GM13977 (cell line): ENCODE measurements around the gene IFT27.

Experiments used
- DNase-seq: peaks from one replicate; pipeline ENCODE4 v3.0.0; 2012; ENCODE audit warnings: low spot score
- in situ Hi-C: fragments of 300-500 bp; cut with MboI; formaldehyde crosslinking; loops from one replicate; pipeline ENCODE4 v1.12.0; 2022; ENCODE audit warnings: low sequenced_read_pairs, low pct_unique_long_range_greater_than_20kb, mixed read lengths, inconsistent platforms; ENCODE audit not compliant: unreplicated experiment
- TF ChIP-seq, protein P1 (sequence below): IDR thresholded peaks from 2 replicates; pipeline ENCODE4 v1.5.1; 2012; ENCODE audit warnings: mild to moderate bottlenecking, control low read depth; ENCODE audit not compliant: insufficient read depth; ENCODE audit errors: extremely low read depth, missing control alignments

Gene IFT27

DNA sequence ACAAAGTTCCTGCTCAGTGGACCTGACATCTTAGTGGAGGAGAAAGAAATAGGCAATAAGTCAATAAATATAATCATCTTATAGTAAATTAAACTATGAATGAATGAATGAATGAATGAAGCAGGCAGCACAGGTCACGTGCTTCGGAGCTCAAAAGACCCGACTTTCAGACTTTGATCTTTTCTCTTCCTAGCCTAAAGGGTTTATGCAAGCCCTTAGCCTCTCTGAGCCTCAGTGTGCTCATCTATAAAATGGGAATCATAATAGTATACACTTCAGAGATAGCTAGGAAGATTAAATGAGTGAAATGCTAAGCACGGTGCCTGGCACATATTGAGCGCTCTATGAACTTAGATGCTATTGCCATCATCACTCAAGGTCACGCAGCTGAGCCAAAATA is 33.4 kb upstream of the IFT27 start:
- DNase-seq = no peak
- in situ Hi-C loops = no loop called here
- TF ChIP-seq, protein P1, sequence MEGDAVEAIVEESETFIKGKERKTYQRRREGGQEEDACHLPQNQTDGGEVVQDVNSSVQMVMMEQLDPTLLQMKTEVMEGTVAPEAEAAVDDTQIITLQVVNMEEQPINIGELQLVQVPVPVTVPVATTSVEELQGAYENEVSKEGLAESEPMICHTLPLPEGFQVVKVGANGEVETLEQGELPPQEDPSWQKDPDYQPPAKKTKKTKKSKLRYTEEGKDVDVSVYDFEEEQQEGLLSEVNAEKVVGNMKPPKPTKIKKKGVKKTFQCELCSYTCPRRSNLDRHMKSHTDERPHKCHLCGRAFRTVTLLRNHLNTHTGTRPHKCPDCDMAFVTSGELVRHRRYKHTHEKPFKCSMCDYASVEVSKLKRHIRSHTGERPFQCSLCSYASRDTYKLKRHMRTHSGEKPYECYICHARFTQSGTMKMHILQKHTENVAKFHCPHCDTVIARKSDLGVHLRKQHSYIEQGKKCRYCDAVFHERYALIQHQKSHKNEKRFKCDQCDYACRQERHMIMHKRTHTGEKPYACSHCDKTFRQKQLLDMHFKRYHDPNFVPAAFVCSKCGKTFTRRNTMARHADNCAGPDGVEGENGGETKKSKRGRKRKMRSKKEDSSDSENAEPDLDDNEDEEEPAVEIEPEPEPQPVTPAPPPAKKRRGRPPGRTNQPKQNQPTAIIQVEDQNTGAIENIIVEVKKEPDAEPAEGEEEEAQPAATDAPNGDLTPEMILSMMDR = no peak

DNA sequence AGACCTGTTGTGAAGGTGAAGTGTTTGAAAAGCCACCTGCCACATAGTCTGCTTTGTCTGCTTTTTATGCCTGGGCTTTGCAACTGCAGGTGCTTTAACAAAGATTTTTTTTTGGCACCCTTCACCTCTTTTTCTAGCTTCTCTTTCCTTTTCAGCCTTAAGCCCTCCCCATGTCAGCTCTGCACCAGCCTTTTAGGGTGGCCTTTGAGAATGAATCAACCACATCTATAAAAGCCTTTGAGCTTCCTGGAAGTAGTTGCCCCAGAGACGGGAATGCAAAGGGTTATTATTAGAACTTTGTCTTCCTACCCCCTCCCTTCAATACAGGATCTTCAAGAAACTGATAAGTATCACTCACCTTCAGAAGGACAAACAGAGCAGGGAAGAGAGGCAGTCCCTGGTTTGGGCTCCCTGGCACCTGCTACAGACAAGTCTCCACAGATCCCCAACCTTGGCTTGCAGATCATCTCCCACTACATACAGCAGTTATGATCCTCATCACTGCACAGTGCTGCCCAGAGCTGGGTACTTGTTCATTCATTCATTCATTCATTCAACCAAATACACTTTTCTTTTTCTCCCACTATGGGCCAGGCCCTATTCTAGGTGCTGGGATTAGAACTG is 32.9 kb upstream of the IFT27 start:
- no peak for DNase-seq
- TF ChIP-seq, protein P1 = no peak
- in situ Hi-C loops = no loop called here

DNA sequence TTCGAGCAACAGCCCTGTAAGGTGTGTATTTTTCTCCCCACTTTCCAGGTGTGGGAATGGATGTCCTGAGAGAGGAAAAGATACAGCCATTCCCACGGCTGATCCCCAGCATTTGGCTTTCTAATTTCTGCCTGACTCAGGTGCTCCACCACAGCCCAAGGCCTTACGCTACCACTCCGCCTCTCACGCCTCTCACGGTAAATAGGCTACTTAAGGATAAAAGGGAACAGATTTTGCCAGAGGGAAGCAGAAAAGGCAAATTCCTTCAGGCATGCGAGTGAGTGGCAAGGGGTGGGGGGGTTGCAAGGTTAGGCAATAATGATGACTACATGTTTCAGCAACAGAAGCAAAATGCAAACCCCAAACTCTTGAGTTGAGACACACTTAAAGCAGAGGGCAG is 31.7 kb upstream of the IFT27 start:
- no peak for DNase-seq
- in situ Hi-C loops = no loop called here
- TF ChIP-seq, protein P1 = no peak

DNA sequence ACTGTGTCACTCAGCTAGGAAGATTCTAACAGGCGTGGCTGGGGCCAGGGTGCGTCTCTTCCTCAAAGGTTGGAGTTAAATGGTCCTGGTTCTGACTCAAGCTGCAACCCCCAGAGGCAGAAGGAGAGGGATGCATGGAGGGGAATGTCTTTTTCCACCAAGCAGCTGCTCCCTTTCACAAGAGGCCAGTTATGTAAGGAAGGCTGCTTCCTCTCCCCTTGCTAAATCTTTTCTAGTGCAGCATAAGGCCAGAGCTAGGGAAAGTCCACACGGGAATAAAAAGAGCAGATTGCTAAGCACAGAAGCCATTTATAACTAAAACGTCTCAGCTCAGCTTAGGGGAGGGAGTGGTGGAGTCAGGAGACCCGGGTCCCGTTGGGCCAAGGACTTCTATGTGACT is 30.9 kb upstream of the IFT27 start:
- TF ChIP-seq, protein P1 = no peak
- in situ Hi-C loops = no loop called here
- no peak for DNase-seq

DNA sequence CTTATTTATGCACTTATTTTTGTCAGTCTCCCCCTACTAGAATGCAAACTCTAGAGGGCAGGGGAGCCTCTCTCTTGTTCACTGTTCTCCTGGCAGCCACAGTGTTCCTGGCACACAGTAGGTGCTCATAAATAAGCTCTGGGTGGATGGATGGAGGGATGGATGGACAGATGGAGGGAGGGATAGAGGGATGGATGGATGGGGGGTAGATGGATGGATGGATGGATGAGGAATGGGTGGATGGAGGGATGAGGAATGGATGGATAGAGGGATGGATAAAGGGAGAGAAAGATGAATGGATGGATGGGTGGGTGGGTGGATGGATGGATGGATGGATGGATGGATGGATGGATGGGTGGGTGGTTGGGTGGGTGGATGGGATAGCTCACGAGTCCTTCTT is 27.4 kb upstream of the IFT27 start:
- in situ Hi-C loops = no loop called here

DNA sequence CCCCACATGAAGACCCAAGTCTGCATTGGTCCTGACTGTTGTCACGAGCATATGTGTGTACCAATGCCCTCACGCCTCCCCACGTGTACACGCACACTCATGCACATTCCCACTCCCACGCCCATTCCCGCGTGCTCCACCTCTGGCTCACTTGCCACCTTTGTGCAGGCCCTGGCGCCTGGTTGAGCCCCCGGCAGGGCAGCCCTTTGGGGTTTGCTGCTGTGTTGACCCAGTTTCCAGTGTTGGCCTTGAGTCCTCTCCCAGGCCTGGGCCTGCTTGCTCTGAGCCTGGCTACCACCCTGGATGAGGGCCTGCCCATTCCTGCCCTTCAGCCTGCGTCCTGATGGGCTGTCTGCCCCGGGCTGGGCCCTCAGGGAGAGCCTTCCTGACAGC is 22.8 kb upstream of the IFT27 start:
- TF ChIP-seq, protein P1 = no peak
- DNase-seq = no peak
- in situ Hi-C loops = no loop called here

More for the DNA sequence above, 27.4 kb upstream of the IFT27 start:
- TF ChIP-seq, protein P1 = no peak
- DNase-seq = no peak
